HepG2 (cell line): ENCODE measurements around the gene TPRN. TPM values are rescaled to one million over a fixed set of nuclear protein-coding genes. Genes with fewer than 3 reads are reported as not detected.

Source experiments
- CCDC6 ChIP-seq: sonication (generic); formaldehyde crosslinking; IDR thresholded peaks from 2 replicates; pipeline ENCODE4 v1.8.1; 2022; ENCODE audit warnings: mild to moderate bottlenecking, missing genetic modification reagents, moderate library complexity
- ELF1 ChIP-seq: sonication (generic); formaldehyde crosslinking; IDR thresholded peaks from 2 replicates; pipeline ENCODE4 v1.4.0; 2020; ENCODE audit warnings: missing genetic modification reagents
- FOXK1 ChIP-seq: sonication (generic); formaldehyde crosslinking; IDR thresholded peaks from 2 replicates; pipeline ENCODE4 v1.4.0; 2020; ENCODE audit warnings: low read depth, missing genetic modification reagents, borderline replicate concordance
- HDAC1 ChIP-seq: sonication (generic); formaldehyde crosslinking; IDR thresholded peaks from 2 replicates; pipeline ENCODE4 v1.5.1; 2020; ENCODE audit warnings: mild to moderate bottlenecking, missing genetic modification reagents
- KDM1A ChIP-seq: IDR thresholded peaks from 2 replicates; pipeline ENCODE4 v1.6.1; 2016; ENCODE audit warnings: missing compliant biosample characterization
- NFE2L2 ChIP-seq: fragments of 150-350 bp; IDR thresholded peaks from 2 replicates; pipeline ENCODE4 v1.6.1; 2014; ENCODE audit warnings: low read length
- NONO ChIP-seq, 2 experiments: fragments of 450-650 bp in 1 of 2; sonication (generic) in 1 of 2; formaldehyde crosslinking in 1 of 2; IDR thresholded peaks in 1 of 2; conservative IDR thresholded peaks in 1 of 2; 2 replicates each; pipeline versions ENCODE4 v1.6.1 to v1.8.0; 2017 to 2022; ENCODE audit warnings: mild to moderate bottlenecking in 1 of 2, missing genetic modification reagents in 1 of 2, moderate library complexity in 1 of 2
- REPIN1 ChIP-seq: sonication (generic); formaldehyde crosslinking; IDR thresholded peaks from 2 replicates; pipeline ENCODE4 v1.8.0; 2022; ENCODE audit warnings: missing genetic modification reagents, low read depth, mild to moderate bottlenecking, borderline replicate concordance
- ZNF367 ChIP-seq: sonication (generic); formaldehyde crosslinking; IDR thresholded peaks from 2 replicates; pipeline ENCODE4 v1.4.0; 2020; ENCODE audit warnings: missing genetic modification reagents, borderline replicate concordance
- polyA plus RNA-seq, 8 experiments: library from polyadenylated mRNA; depleted of rRNA in 3 of 8; stranded (reverse) in 7 of 8; unstranded in 1 of 8; fragments of >200 nt; fragmentation: Illumina TruSeq in 4 of 8; extraction: Trizol in 4 of 8; gene quantifications; 2 replicates each; pipeline versions ENCODE4 v1.2.1 to v1.2.3, GENCODE V29; 2011 to 2016; ENCODE audit warnings: low read depth in 4 of 8, missing spikeins in 1 of 8, mixed read lengths in 1 of 8; ENCODE audit not compliant: insufficient read depth in 1 of 8
- total RNA-seq, 5 experiments: library from RNA; depleted of rRNA; stranded (reverse); fragments of >200 nt; fragmentation: Illumina TruSeq; extraction: Trizol; gene quantifications; 2 replicates each; pipeline ENCODE4 v1.2.3, GENCODE V29; 2016; ENCODE audit warnings: low read depth in 1 of 5
- TF ChIP-seq, protein P1 (sequence below): sonication (generic); formaldehyde crosslinking; IDR thresholded peaks from 2 replicates; pipeline ENCODE4 v1.4.0; 2020; ENCODE audit warnings: missing genetic modification reagents
- TF ChIP-seq, protein P2 (sequence below): sonication (generic); formaldehyde crosslinking; conservative IDR thresholded peaks from 2 replicates; pipeline ENCODE4 v1.5.0; 2020; ENCODE audit warnings: missing genetic modification reagents
- TF ChIP-seq, protein P3 (sequence below): sonication (generic); formaldehyde crosslinking; IDR thresholded peaks from 2 replicates; pipeline ENCODE4 v1.4.0; 2020; ENCODE audit warnings: mild to moderate bottlenecking, missing genetic modification reagents, borderline replicate concordance

TPRN gene
- total and polyA plus RNA-seq, 2 of the 13 experiments (the other 11 are each of a cell fraction or from before 2014, with no cell fraction given) = 10.1 to 19.2 TPM

DNA sequence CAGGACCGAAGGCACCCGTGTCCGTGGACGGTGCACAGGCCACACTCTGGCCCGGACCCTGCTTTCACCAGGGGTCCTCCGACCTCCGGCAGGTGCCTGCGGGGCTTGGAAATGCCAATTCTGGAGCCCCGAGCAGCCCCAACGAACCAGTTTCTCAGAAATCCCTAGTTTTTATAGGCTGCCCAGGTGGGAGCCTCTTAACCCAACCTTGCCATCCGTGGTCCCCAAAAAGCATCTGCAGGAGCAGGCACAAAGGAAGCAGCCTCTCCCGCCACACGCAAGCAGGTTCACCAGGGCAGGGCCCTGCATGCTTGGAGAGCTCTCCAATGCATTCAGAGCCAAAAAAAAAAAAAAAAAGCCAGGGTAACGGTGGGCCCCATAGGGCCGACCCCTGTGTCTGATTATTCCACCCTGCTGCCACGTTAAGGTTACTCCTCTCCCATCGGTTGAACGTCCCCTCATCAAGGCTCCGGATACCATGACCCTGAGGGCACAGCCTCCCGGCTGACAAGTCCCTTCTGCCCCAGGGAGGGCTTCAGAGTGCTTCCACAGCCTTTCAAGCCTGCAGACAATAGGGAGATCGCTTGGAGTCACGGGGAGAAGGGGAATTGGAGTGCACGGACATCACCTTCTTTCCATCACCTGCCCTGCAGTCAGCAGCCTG is 796 bp upstream of the TPRN start (continued):
- TF ChIP-seq HDAC1 (0 out of 2 replicates have a peak, but pooled peaks have one; percentile 28), CCDC6 (CRISPR knock-in tag) (no peak), REPIN1 (CRISPR knock-in tag) (no peak), FOXK1 (CRISPR knock-in tag) (no peak; the same call in 1 of the 2 replicates), ZNF367 (CRISPR knock-in tag) (no peak), NONO (IDR thresholded peaks at IDR 0.05) (no peak), NONO (CRISPR knock-in tag; conservative IDR thresholded peaks at IDR 0.05) (no peak), ELF1 (CRISPR knock-in tag) (peak; percentile 4; the same call in 1 of the 2 replicates), NFE2L2 (no peak), KDM1A (CRISPR knock-in tag) (no peak)
- TF ChIP-seq, protein P1, sequence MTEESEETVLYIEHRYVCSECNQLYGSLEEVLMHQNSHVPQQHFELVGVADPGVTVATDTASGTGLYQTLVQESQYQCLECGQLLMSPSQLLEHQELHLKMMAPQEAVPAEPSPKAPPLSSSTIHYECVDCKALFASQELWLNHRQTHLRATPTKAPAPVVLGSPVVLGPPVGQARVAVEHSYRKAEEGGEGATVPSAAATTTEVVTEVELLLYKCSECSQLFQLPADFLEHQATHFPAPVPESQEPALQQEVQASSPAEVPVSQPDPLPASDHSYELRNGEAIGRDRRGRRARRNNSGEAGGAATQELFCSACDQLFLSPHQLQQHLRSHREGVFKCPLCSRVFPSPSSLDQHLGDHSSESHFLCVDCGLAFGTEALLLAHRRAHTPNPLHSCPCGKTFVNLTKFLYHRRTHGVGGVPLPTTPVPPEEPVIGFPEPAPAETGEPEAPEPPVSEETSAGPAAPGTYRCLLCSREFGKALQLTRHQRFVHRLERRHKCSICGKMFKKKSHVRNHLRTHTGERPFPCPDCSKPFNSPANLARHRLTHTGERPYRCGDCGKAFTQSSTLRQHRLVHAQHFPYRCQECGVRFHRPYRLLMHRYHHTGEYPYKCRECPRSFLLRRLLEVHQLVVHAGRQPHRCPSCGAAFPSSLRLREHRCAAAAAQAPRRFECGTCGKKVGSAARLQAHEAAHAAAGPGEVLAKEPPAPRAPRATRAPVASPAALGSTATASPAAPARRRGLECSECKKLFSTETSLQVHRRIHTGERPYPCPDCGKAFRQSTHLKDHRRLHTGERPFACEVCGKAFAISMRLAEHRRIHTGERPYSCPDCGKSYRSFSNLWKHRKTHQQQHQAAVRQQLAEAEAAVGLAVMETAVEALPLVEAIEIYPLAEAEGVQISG (CRISPR knock-in tag) = no peak
- TF ChIP-seq, protein P2, sequence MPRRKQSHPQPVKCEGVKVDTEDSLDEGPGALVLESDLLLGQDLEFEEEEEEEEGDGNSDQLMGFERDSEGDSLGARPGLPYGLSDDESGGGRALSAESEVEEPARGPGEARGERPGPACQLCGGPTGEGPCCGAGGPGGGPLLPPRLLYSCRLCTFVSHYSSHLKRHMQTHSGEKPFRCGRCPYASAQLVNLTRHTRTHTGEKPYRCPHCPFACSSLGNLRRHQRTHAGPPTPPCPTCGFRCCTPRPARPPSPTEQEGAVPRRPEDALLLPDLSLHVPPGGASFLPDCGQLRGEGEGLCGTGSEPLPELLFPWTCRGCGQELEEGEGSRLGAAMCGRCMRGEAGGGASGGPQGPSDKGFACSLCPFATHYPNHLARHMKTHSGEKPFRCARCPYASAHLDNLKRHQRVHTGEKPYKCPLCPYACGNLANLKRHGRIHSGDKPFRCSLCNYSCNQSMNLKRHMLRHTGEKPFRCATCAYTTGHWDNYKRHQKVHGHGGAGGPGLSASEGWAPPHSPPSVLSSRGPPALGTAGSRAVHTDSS (CRISPR knock-in tag) = no peak
- TF ChIP-seq, protein P3, sequence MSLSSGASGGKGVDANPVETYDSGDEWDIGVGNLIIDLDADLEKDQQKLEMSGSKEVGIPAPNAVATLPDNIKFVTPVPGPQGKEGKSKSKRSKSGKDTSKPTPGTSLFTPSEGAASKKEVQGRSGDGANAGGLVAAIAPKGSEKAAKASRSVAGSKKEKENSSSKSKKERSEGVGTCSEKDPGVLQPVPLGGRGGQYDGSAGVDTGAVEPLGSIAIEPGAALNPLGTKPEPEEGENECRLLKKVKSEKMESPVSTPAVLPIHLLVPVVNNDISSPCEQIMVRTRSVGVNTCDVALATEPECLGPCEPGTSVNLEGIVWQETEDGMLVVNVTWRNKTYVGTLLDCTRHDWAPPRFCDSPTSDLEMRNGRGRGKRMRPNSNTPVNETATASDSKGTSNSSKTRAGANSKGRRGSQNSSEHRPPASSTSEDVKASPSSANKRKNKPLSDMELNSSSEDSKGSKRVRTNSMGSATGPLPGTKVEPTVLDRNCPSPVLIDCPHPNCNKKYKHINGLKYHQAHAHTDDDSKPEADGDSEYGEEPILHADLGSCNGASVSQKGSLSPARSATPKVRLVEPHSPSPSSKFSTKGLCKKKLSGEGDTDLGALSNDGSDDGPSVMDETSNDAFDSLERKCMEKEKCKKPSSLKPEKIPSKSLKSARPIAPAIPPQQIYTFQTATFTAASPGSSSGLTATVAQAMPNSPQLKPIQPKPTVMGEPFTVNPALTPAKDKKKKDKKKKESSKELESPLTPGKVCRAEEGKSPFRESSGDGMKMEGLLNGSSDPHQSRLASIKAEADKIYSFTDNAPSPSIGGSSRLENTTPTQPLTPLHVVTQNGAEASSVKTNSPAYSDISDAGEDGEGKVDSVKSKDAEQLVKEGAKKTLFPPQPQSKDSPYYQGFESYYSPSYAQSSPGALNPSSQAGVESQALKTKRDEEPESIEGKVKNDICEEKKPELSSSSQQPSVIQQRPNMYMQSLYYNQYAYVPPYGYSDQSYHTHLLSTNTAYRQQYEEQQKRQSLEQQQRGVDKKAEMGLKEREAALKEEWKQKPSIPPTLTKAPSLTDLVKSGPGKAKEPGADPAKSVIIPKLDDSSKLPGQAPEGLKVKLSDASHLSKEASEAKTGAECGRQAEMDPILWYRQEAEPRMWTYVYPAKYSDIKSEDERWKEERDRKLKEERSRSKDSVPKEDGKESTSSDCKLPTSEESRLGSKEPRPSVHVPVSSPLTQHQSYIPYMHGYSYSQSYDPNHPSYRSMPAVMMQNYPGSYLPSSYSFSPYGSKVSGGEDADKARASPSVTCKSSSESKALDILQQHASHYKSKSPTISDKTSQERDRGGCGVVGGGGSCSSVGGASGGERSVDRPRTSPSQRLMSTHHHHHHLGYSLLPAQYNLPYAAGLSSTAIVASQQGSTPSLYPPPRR = peak; percentile 3; the same call in 1 of the 2 replicates
